IMR-90 (cell line): ENCODE data around the gene PEAK1. TPM values are rescaled to one million over a fixed set of nuclear protein-coding genes. Genes with fewer than 3 reads are reported as not detected.

Experiments used
- ATAC-seq: fragments of 200-7000 bp; cut with Tn5 transposase; 2 replicates; pipeline ENCODE4 v1.9.1; 2020; ENCODE audit warnings: low read depth, mild to moderate bottlenecking, moderate library complexity
- BruUV-seq: library from RNA; stranded (reverse); fragments of 400-500 nt; replicated peaks from 2 replicates; lab custom pipeline; 2021; lab: Mats Ljungman, UMichigan
- CTCF ChIA-PET: fragments of 300-600 bp; formaldehyde crosslinking; extraction: SDS; loops from one replicate; lab custom pipeline; 2021; ENCODE audit warnings: antibody characterized with exemption; lab: Yijun Ruan, JAX
- POLR2A ChIA-PET: fragments of 300-600 bp; sonication (Branson Sonifier 250); formaldehyde crosslinking; loops from one replicate; lab custom pipeline; 2022; ENCODE audit warnings: antibody characterized with exemption; ENCODE audit not compliant: unreplicated experiment; lab: Charles Lee
- DNase-seq: peaks from one replicate; pipeline ENCODE4 v3.0.0; 2013
- H2AFZ ChIP-seq: replicated peaks from 2 replicates; pipeline ENCODE3; 2013; ENCODE audit warnings: low read length, mild to moderate bottlenecking; ENCODE audit not compliant: poor library complexity
- H2AK5ac ChIP-seq: 2 replicates; pipeline ENCODE4 v1.6.1; 2013; ENCODE audit warnings: low read depth, low read length, inconsistent platforms
- H2AK9ac ChIP-seq: replicated peaks from 2 replicates; pipeline ENCODE3; 2013; ENCODE audit warnings: mild to moderate bottlenecking, low read depth, low read length, moderate library complexity; ENCODE audit not compliant: poor library complexity
- H2BK120ac ChIP-seq: 2 replicates; pipeline ENCODE4 v1.6.1; 2013; ENCODE audit warnings: low read depth, low read length, inconsistent platforms
- H2BK15ac ChIP-seq: 3 replicates; pipeline ENCODE4 v1.6.1; 2013; ENCODE audit warnings: low read depth, low read length, inconsistent platforms
- H2BK20ac ChIP-seq: 2 replicates; pipeline ENCODE4 v1.6.1; 2013; ENCODE audit warnings: low read depth, mild to moderate bottlenecking, inconsistent platforms, low read length, moderate library complexity
- H2BK5ac ChIP-seq: 2 replicates; pipeline ENCODE4 v1.6.1; 2013; ENCODE audit warnings: mild to moderate bottlenecking, low read depth, low read length, inconsistent platforms; ENCODE audit not compliant: poor library complexity, severe bottlenecking
- H3K14ac ChIP-seq: replicated peaks from 2 replicates; pipeline ENCODE4 v1.6.1; 2013; ENCODE audit warnings: low read depth, low read length, inconsistent platforms
- H3K18ac ChIP-seq: 2 replicates; pipeline ENCODE4 v1.6.1; 2013; ENCODE audit warnings: low read depth, low read length, control low read depth
- H3K23ac ChIP-seq: 2 replicates; pipeline ENCODE4 v1.6.1; 2013; ENCODE audit warnings: low read depth, low read length, inconsistent platforms
- H3K27ac ChIP-seq: 2 replicates; pipeline ENCODE4 v1.5.1; 2013; ENCODE audit warnings: mild to moderate bottlenecking, control low read depth, low read length; ENCODE audit not compliant: insufficient read depth
- H3K27me3 ChIP-seq: 2 replicates; pipeline ENCODE4 v1.6.1; 2013; ENCODE audit warnings: low read length; ENCODE audit not compliant: control insufficient read depth, insufficient read depth
- H3K36me3 ChIP-seq: 2 replicates; pipeline ENCODE4 v1.6.1; 2013; ENCODE audit warnings: low read length, mixed read lengths; ENCODE audit not compliant: control insufficient read depth, insufficient read depth
- H3K4ac ChIP-seq: 2 replicates; pipeline ENCODE4 v1.6.1; 2013; ENCODE audit warnings: low read depth, low read length, inconsistent platforms
- H3K4me1 ChIP-seq: 2 replicates; pipeline ENCODE4 v1.6.1; 2013; ENCODE audit warnings: low read length, mixed read lengths; ENCODE audit not compliant: control insufficient read depth, insufficient read depth
- H3K4me2 ChIP-seq: 2 replicates; pipeline ENCODE4 v1.6.1; 2013; ENCODE audit warnings: low read depth, mild to moderate bottlenecking, control low read depth, low read length, moderate library complexity
- H3K4me3 ChIP-seq: 2 replicates; pipeline ENCODE4 v1.5.1; 2013; ENCODE audit warnings: low read depth, mild to moderate bottlenecking, control low read depth, low read length, moderate library complexity; ENCODE audit not compliant: insufficient read depth
- H3K56ac ChIP-seq: 2 replicates; pipeline ENCODE4 v1.6.1; 2013; ENCODE audit warnings: low read length, inconsistent platforms; ENCODE audit not compliant: insufficient read depth; ENCODE audit errors: extremely low read depth
- H3K79me1 ChIP-seq, 2 experiments: 2 replicates each; pipeline ENCODE4 v1.6.1; 2013; ENCODE audit warnings: low read length in 2 of 2, inconsistent platforms in 1 of 2, low read depth in 1 of 2
- H3K9ac ChIP-seq: 2 replicates; pipeline ENCODE4 v1.6.1; 2013; ENCODE audit warnings: low read depth, low read length, control low read depth
- H3K9me1 ChIP-seq: 2 replicates; pipeline ENCODE4 v1.6.1; 2013; ENCODE audit warnings: low read length, inconsistent platforms; ENCODE audit not compliant: insufficient read depth
- H3K9me3 ChIP-seq: 2 replicates; pipeline ENCODE4 v1.6.1; 2013; ENCODE audit warnings: low read length; ENCODE audit not compliant: control insufficient read depth, insufficient read depth
- H4K20me1 ChIP-seq: 2 replicates; pipeline ENCODE4 v1.6.1; 2013; ENCODE audit warnings: low read length, inconsistent platforms; ENCODE audit not compliant: insufficient read depth
- H4K5ac ChIP-seq: 2 replicates; pipeline ENCODE4 v1.6.1; 2013; ENCODE audit warnings: mild to moderate bottlenecking, low read depth, low read length, control low read depth
- H4K8ac ChIP-seq, 2 experiments: 2 replicates each; pipeline ENCODE4 v1.6.1; 2013; ENCODE audit warnings: low read depth in 2 of 2, low read length in 2 of 2, control low read depth in 1 of 2, inconsistent platforms in 1 of 2
- H4K91ac ChIP-seq: 2 replicates; pipeline ENCODE4 v1.6.1; 2013; ENCODE audit warnings: low read depth, low read length, inconsistent platforms; ENCODE audit not compliant: insufficient read depth
- BHLHE40 ChIP-seq: fragments of 150-350 bp; IDR thresholded peaks from 2 replicates; pipeline ENCODE4 v1.6.1; 2016; ENCODE audit warnings: mild to moderate bottlenecking, low read depth, low read length
- CEBPB ChIP-seq: IDR thresholded peaks from 2 replicates; pipeline ENCODE4 v1.6.1; 2012; ENCODE audit warnings: low read depth, low read length, improper control_type of control experiment
- CHD1 ChIP-seq: IDR thresholded peaks from 2 replicates; pipeline ENCODE4 v1.6.1; 2012; ENCODE audit warnings: low read depth, low read length, improper control_type of control experiment
- CTCF ChIP-seq: conservative IDR thresholded peaks from 2 replicates; pipeline ENCODE4 v1.5.1; 2012; ENCODE audit warnings: mild to moderate bottlenecking, low read depth, low read length, improper control_type of control experiment
- ELK1 ChIP-seq: fragments of 150-350 bp; IDR thresholded peaks from 2 replicates; pipeline ENCODE4 v1.6.1; 2016; ENCODE audit warnings: low read depth, mild to moderate bottlenecking, low read length, moderate library complexity, borderline replicate concordance
- FOS ChIP-seq: fragments of 150-350 bp; IDR thresholded peaks from 2 replicates; pipeline ENCODE4 v1.6.1; 2016; ENCODE audit warnings: low read depth, low read length
- MAFK ChIP-seq: IDR thresholded peaks from 2 replicates; pipeline ENCODE4 v1.6.1; 2012; ENCODE audit warnings: low read depth, low read length, improper control_type of control experiment
- MAZ ChIP-seq: IDR thresholded peaks from 2 replicates; pipeline ENCODE4 v1.6.1; 2012; ENCODE audit warnings: low read depth, mild to moderate bottlenecking, low read length, improper control_type of control experiment, moderate library complexity, borderline replicate concordance
- MXI1 ChIP-seq: IDR thresholded peaks from 2 replicates; pipeline ENCODE4 v1.6.1; 2012; ENCODE audit warnings: low read depth, mild to moderate bottlenecking, low read length, moderate library complexity, borderline replicate concordance
- NFE2L2 ChIP-seq: fragments of 150-350 bp; IDR thresholded peaks from 2 replicates; pipeline ENCODE4 v1.6.1; 2016; ENCODE audit warnings: low read depth, mild to moderate bottlenecking, low read length
- POLR2A ChIP-seq: IDR thresholded peaks from 2 replicates; pipeline ENCODE4 v1.6.1; 2012; ENCODE audit warnings: mild to moderate bottlenecking, low read depth, low read length
- RAD21 ChIP-seq: IDR thresholded peaks from 2 replicates; pipeline ENCODE4 v1.6.1; 2012; ENCODE audit warnings: low read length, improper control_type of control experiment
- RCOR1 ChIP-seq: IDR thresholded peaks from 2 replicates; pipeline ENCODE4 v1.6.1; 2012; ENCODE audit warnings: mild to moderate bottlenecking, low read length, improper control_type of control experiment; ENCODE audit not compliant: insufficient replicate concordance
- RFX5 ChIP-seq: IDR thresholded peaks from 2 replicates; pipeline ENCODE4 v1.8.0; 2012; ENCODE audit warnings: low read depth, mild to moderate bottlenecking, low read length, moderate library complexity
- SMC3 ChIP-seq: fragments of 150-350 bp; IDR thresholded peaks from 2 replicates; pipeline ENCODE4 v1.6.1; 2016; ENCODE audit warnings: low read depth, mild to moderate bottlenecking, antibody characterized with exemption, low read length, moderate library complexity
- USF2 ChIP-seq: fragments of 150-350 bp; IDR thresholded peaks from 2 replicates; pipeline ENCODE4 v1.6.1; 2017; ENCODE audit warnings: mild to moderate bottlenecking, antibody characterized with exemption, low read length, low read depth
- dilution Hi-C: fragments of 300-500 bp; cut with HindIII; formaldehyde crosslinking; loops from one replicate; pipeline ENCODE4 v1.14.3; 2018; ENCODE audit warnings: low sequenced_read_pairs; ENCODE audit not compliant: unreplicated experiment
- in situ Hi-C: fragments of 300-500 bp; cut with MboI; formaldehyde crosslinking; loops from 3 replicates; pipeline ENCODE4 v1.14.3; 2019; ENCODE audit warnings: low sequenced_read_pairs, inconsistent platforms, mixed read lengths
- intact Hi-C: fragments of 100-400 bp; cut with micrococcal nuclease; formaldehyde crosslinking; loops from 2 replicates; pipeline ENCODE4 v1.10.0; 2022
- polyA plus RNA-seq, 3 experiments: library from polyadenylated mRNA; depleted of rRNA; stranded (reverse); fragments of >200 nt; gene quantifications; 2 replicates each; pipeline ENCODE4 v1.2.3, GENCODE V29; 2012; ENCODE audit warnings: low replicate concordance in 1 of 3
- total RNA-seq: library from RNA; depleted of rRNA; stranded (reverse); fragments of >200 nt; gene quantifications from 2 replicates; pipeline ENCODE4 v1.2.3, GENCODE V29; 2012

Gene PEAK1
- total and polyA plus RNA-seq, 2 of the 4 experiments (the other 2 are of a cell fraction), result 21.5 to 43.9 TPM

- Histone ChIP-seq H3K23ac (no peak overlapping the region), H3K9ac (no peak overlapping the region), H4K5ac (no peak overlapping the region), H2BK120ac (no peak overlapping the region), H2AFZ (no peak overlapping the region), H3K27ac (no peak overlapping the region), H3K4me3 (no peak overlapping the region), H4K8ac (no peak overlapping the region), H3K9me3 (no peaks in the 10 kb centered on the region), H4K91ac (no peak overlapping the region), H3K36me3 (peaks cover 2% of the 10 kb centered on the region; the same call in 1 of the 2 replicates), H2BK15ac (no peak overlapping the region), H3K4ac (no peak overlapping the region), H3K79me1 (peaks cover 0 to 39% of the 10 kb centered on the region in 2 experiments; a peak in 3 of 4 replicates), H3K4me1 (peaks cover 8% of the 10 kb centered on the region; the same call in 1 of the 2 replicates), H3K56ac (no peak overlapping the region), H4K20me1 (peaks cover 6% of the 10 kb centered on the region; the same call in 1 of the 2 replicates), H3K18ac (no peak overlapping the region), H2AK5ac (no peak overlapping the region), H3K4me2 (no peak overlapping the region), H3K9me1 (peaks cover 2% of the 10 kb centered on the region), H2BK5ac (no peak overlapping the region), H3K27me3 (no peaks in the 10 kb centered on the region), H2AK9ac (no peak overlapping the region), H2BK20ac (no peak overlapping the region), H3K14ac (no peak overlapping the region)
- TF ChIP-seq MAZ (no peak), CEBPB (no peak), RCOR1 (no peak), ELK1 (no peak), CHD1 (no peak), RAD21 (no peak), NFE2L2 (no peak), FOS (no peak), POLR2A (no peak), SMC3 (no peak), CTCF (no peak), BHLHE40 (no peak), USF2 (no peak), MAFK (no peak), MXI1 (no peak), RFX5 (no peak)
- dilution Hi-C loops, result no loop called here
- no peak for DNase-seq
- in situ Hi-C loops, result no loop called here
- ChIA-PET POLR2A (interaction anchor here (0.7 kb wide), 1 partner anchor 13 kb away, joined by 3 read pairs; no protein-coding TSS in a partner anchor), CTCF (no interaction called here)
- no peak for ATAC-seq
- BruUV-seq, result no TSS peak
- intact Hi-C loops, result no loop called here
Observed at GRCh38 chr15:77228828-77229227, 191.1 kb downstream of the PEAK1 start.
